RPMI8226 (cell line): ENCODE results near the gene FAM161B.
A peak's percentile ranks its signal among the peaks of the same experiment; 100 is the strongest.
"Not testable (repeated sequence)": the region's sequence is repeated elsewhere in the genome, so short reads cannot be mapped to it uniquely, and the experiment has no call there.

Experiments
- DNase-seq: peaks from one replicate; pipeline ENCODE4 v3.0.0-alpha.2; 2015

FAM161B gene

GRCh38 chr14:73942180-73942579 lies 7.7 kb downstream of the FAM161B start:
- DNase-seq: no peak

GRCh38 chr14:73937012-73937411 lies 12.9 kb downstream of the FAM161B start:
- no peak for DNase-seq

- DNase-seq: no peak
Observed at GRCh38 chr14:73936548-73936947, 13.3 kb downstream of the FAM161B start.

GRCh38 chr14:73935666-73936065 lies 14.2 kb downstream of the FAM161B start:
- DNase-seq: peak; percentile 5

- no peak for DNase-seq
Observed at GRCh38 chr14:73924337-73924736, 25.6 kb downstream of the FAM161B start.

GRCh38 chr14:73919457-73919856 lies 30.4 kb downstream of the FAM161B start:
- DNase-seq: not testable (repeated sequence)

- no peak for DNase-seq
Observed at GRCh38 chr14:73916324-73916723, 33.6 kb downstream of the FAM161B start.

- DNase-seq: no peak
Observed at GRCh38 chr14:73913256-73913655, 36.6 kb downstream of the FAM161B start.

- no peak for DNase-seq
Observed at GRCh38 chr14:73909681-73910080, 40.2 kb downstream of the FAM161B start.

- DNase-seq: no peak
Observed at GRCh38 chr14:73903028-73903427, 46.9 kb downstream of the FAM161B start.

GRCh38 chr14:73896521-73896920 lies 53.4 kb downstream of the FAM161B start:
- DNase-seq: no peak

- DNase-seq: no peak
Observed at GRCh38 chr14:73895939-73896338, 54.0 kb downstream of the FAM161B start.

- not testable (repeated sequence) for DNase-seq
Observed at GRCh38 chr14:73894180-73894687, 55.7 kb downstream of the FAM161B start.

GRCh38 chr14:73889376-73889775 lies 60.5 kb downstream of the FAM161B start:
- no peak for DNase-seq

- DNase-seq: no peak
Observed at GRCh38 chr14:73888971-73889370, 60.9 kb downstream of the FAM161B start.

- no peak for DNase-seq
Observed at GRCh38 chr14:73888460-73888725, 61.5 kb downstream of the FAM161B start.

- DNase-seq: no peak
Observed at GRCh38 chr14:73887694-73888459, 62.0 kb downstream of the FAM161B start.

GRCh38 chr14:73887318-73887616 lies 62.6 kb downstream of the FAM161B start:
- DNase-seq: no peak

GRCh38 chr14:73886449-73887317 lies 63.2 kb downstream of the FAM161B start, which contains the start of gene ZNF410:
Gene ZNF410 (plus strand): TSS chr14:73886859. CDS start chr14:73892176, 5,317 bp downstream.
- DNase-seq: peak; percentile 91

- no peak for DNase-seq
Observed at GRCh38 chr14:73884438-73885190, 65.3 kb downstream of the FAM161B start.
